CD4-positive, alpha-beta T cell treated with Interleukin-6 at 100 ng/mL for 8 hours (primary cell): ENCODE measurements around the gene SNTG2.
"Not testable (repeated sequence)": the region's sequence is repeated elsewhere in the genome, so short reads cannot be mapped to it uniquely, and the experiment has no call there.

Source experiments
- DNase-seq: peaks from one replicate; pipeline ENCODE4 v3.0.0-alpha.2; 2020; ENCODE audit warnings: mixed read lengths, low spot score

The SNTG2 gene

GRCh38 chr2:1053786-1054185, 103.1 kb downstream of the SNTG2 start:
- DNase-seq = no peak

GRCh38 chr2:1054399-1054798, 103.8 kb downstream of the SNTG2 start:
- no peak for DNase-seq

- no peak for DNase-seq
Measured at GRCh38 chr2:1055014-1055595, 104.5 kb downstream of the SNTG2 start.

DNA sequence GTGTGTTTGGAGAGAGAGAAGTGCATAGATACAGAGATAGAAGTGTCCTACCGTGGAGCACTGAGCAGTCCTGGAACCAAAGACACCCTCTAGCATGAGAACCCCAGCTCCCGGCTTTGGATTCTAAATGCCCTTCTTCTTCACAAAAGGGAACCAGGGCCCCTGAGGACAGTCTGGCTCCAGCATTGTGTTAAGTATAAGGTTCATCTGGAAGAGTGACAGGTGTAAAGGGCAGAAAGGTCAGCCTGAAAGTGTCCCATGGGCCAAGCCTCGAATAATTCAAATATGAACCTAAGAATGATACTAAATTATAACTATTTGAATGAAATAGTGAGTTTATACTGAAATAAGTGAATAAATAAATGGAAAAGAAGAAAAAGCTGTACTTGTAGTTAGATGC, 109.7 kb downstream of the SNTG2 start:
- DNase-seq = no peak

DNA sequence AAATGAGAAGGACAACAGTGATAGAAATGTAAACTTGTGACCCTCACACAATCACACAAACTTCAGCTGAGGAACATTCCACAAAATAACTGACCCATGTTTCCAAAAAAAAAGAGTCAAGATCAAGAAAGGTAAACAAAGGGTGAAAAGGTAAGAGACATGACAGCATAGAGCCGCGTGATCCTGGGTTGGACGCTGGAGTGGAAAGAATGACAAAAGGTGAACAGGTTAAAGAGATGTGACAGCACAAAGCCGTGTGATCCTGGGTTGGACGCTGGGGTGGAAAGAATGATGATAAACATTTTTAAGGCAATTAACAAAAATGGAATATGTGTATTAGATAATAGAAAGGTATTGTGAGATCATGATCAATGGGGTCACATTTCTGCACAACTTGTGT, 110.3 kb downstream of the SNTG2 start:
- no peak for DNase-seq

DNA sequence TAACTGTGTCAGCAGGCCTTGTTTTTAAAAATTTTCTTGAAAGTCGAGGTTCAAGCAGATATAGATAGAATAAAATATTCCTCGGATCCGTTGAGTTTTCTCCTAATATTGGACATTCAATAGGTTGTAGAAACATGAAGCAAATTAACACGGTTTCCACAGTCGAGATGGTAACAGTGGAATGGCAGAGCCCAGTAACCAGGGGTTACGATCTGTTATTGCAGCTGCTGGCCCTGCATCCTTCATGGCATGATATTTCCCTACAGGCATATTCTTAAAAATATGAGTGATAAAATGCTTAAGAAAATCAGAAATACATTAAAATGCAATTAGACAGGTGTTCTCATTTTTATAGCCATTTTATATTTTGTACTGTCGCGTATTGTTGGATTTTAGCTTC, 117.6 kb downstream of the SNTG2 start:
- DNase-seq = no peak

GRCh38 chr2:1068822-1069221, 118.2 kb downstream of the SNTG2 start:
- no peak for DNase-seq

DNA sequence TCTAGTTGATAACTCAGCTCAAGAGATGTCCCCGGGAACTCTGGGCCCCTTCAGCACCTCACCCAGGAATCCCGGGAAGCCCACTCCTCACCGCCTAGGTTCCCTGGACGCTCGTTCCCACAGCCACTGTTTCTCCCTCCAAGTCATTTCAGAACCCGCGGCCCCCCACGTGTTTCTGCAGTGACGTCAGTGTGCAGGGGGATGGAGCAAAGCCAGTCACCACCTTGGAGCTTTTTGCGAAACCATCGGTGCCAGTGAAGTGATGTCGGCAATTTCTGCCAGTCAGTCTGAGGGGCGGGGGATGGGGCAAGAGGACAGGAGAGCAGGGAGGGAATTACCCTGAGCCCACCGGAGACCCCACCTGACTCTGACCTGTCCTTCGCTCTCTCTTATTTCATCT, 119.2 kb downstream of the SNTG2 start:
- no peak for DNase-seq

- DNase-seq = no peak
Measured at GRCh38 chr2:1070601-1071000, 120.0 kb downstream of the SNTG2 start.

DNA sequence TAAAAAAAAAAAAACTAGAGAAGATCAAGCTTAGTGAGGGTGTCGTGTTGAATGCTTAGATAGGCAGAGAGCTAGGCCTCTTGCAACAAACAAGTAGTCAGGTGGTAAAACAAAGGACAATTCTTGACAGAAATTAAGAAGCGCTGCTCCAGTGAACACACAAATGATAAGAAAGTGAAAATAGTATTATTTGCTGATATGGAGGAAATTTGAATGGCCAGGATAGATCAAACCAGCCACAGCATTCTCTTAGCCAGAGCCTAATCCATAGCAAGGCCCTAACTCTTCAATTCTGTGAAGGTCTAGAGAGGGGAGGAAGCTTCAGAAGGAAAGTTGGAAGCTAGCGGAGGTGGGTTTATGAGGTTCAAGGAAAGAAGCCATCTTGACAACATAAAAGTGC, 121.0 kb downstream of the SNTG2 start:
- no peak for DNase-seq

DNA sequence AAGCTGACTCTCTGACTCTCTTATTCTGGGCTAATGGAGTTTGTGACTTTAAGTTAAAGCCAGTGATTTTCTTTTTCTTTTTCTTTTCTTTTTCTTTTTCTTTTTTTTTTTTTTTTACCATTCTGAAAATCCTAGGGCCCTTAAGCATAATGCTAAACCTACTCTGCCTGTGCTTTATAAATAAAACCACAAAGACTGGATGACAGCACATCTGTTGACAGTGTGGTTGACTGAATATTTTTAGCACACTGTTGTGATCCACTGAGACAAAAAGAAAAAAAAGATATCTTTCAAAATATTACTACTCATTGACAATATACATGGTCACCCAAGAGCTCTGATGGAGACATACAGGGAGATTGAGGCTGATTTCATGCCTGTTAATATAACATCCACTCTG, 121.6 kb downstream of the SNTG2 start:
- DNase-seq = no peak

- DNase-seq = no peak
Measured at GRCh38 chr2:1077911-1078310, 127.3 kb downstream of the SNTG2 start.

- DNase-seq = no peak
Measured at GRCh38 chr2:1078326-1078725, 127.7 kb downstream of the SNTG2 start.

DNA sequence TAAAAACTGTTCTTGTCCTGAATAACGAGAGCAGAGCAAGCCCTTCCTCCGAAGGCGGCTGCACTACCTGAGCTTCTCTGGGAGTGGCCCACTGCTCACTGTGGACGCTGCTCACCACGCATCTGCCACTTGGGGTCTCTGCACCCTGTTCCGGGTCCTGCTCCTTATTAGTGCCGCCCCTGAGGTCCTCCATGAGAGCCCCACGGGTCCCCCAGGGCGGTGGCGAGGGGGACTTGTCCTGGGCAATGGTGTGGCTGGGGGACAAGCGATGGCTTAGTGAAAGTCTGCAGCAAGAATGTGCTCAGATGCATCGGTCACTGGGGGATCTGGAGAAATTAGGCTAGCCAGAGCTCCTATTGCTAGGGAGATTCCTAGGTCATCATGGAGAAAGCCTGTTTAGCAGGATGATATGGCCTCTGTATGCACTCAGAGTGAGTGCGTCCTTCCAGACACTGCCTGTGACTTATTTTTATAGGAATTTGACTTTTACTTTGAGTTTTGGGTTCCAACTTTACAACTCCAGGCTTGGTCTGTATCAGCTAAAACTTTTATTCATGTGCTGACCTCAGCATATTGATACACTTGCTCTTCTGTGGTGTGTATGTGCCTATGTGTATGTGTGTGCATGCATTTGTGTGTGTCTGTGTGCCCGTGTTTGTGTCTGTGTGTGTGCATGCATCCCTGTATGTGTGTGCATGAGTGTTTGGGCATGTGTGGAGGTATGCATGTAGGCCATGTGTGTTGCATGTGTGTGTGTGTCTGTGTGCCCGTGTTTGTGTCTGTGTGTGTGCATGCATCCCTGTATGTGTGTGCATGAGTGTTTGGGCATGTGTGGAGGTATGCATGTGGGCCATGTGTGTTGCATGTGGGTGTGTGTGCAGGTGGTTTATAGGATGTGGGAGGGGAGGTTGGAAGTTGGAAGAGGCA, 129.5 kb downstream of the SNTG2 start:
- DNase-seq = no peak

- DNase-seq = no peak
Measured at GRCh38 chr2:1081451-1082225, 131.0 kb downstream of the SNTG2 start.

GRCh38 chr2:1082456-1083205, 132.0 kb downstream of the SNTG2 start:
- DNase-seq = no peak

- no peak for DNase-seq
Measured at GRCh38 chr2:1088192-1088860, 137.7 kb downstream of the SNTG2 start.

DNA sequence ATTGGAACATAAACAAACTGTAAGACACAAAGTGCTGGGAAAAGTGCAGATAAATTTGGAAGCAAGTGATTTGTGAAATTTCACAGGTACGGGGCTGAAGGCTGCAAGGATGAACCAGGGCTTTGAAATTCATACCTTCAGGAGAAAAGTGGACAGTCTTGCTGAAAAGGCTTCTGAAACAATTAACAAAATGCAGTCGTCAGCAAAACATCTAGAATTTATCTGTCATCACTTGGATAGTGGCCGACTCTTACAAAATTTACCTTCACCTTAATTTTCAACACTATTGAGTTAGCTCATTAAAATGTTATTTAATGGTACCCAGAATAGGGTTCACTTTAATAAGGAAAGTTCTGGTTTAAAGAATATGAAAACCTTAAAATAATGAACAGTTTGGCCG, 138.3 kb downstream of the SNTG2 start:
- no peak for DNase-seq

DNA sequence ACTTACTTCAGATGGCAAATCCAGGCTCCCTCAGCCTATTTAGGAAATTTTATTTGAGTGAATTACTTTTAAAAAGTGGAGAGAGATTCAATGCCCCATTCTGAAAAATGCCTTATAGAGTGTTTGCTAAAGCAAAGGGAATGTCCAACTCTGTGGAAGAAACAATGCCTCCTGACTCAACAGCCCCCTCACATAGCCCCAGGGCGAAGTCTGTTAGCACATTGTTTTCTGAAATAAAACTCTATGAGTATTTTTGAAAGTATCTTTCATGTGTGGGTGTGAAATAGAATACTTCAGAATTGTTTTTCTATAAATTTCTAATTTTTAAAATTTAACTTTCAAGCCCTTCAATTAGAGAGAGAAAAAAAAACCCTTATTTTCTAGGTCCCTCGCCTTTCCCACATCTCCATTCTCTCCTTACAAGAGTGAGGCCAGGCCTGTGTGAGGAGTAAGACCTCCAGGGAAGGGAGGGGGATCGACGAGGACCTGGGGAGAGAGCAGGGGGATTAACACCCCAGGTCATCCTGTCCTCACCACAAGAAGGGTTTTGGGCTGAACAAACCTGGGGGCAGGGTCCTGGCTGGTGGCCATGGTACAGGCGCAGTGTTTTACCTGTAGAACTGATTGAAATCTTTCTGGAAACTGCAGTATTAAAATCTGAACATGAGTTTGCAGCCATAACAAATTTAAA, 141.4 kb downstream of the SNTG2 start:
- DNase-seq = no peak

DNA sequence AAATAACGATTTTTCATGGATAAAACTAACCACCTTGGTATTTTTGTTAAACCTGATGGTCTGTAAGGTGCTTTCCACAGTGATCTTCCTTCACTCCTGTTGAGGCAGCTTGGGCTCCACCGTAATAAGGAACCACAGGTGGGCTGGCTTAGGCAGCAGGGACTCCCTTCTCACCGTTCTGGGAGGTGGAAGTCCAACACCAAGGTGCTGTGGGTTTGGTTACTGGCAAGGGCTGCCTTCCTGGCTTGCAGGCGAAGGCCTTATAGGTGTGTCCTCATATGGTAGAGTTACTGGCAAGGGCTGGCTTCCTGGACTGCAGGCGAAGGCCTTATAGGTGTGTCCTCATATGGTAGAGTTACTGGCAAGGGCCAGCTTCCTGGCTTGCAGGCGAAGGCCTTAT, 143.0 kb downstream of the SNTG2 start:
- DNase-seq = not testable (repeated sequence)

GRCh38 chr2:1097101-1097500, 146.5 kb downstream of the SNTG2 start:
- no peak for DNase-seq
